Astrocyte (in vitro differentiated cells and primary cell): ENCODE measurements around the gene TNFRSF17. TPM values are rescaled to one million over a fixed set of nuclear protein-coding genes. Genes with fewer than 3 reads are reported as not detected.

ENCODE experiments used
- DNase-seq: peaks from one replicate; pipeline ENCODE4 v3.0.0-alpha.2; 2010; ENCODE audit warnings: low read depth
- FAIRE-seq: peaks from 2 replicates; lab custom pipeline; 2011; peaks lifted over from hg19 to GRCh38; lab: Jason Lieb, UNC
- H2AFZ ChIP-seq: 2 replicates; pipeline ENCODE4 v1.6.0; 2012; ENCODE audit warnings: low read depth, low read length, inconsistent platforms
- H3K27ac ChIP-seq: 2 replicates; pipeline ENCODE4 v1.5.1; 2011; ENCODE audit warnings: low read depth, low read length, inconsistent platforms
- H3K27me3 ChIP-seq: 2 replicates; pipeline ENCODE4 v1.6.0; 2011; ENCODE audit warnings: low read length, inconsistent platforms; ENCODE audit not compliant: insufficient read depth
- H3K36me3 ChIP-seq: 2 replicates; pipeline ENCODE4 v1.5.1; 2011; ENCODE audit warnings: low read length, inconsistent platforms; ENCODE audit not compliant: insufficient read depth
- H3K4me1 ChIP-seq: 2 replicates; pipeline ENCODE4 v1.5.1; 2011; ENCODE audit warnings: low read length, inconsistent platforms; ENCODE audit not compliant: insufficient read depth
- H3K4me2 ChIP-seq: 2 replicates; pipeline ENCODE4 v1.6.0; 2012; ENCODE audit warnings: low read length, inconsistent platforms
- H3K4me3 ChIP-seq: 2 replicates; pipeline ENCODE4 v1.5.1; 2011; ENCODE audit warnings: low read depth, mild to moderate bottlenecking, low read length, inconsistent platforms; ENCODE audit not compliant: insufficient read depth
- H3K79me2 ChIP-seq: 2 replicates; pipeline ENCODE4 v1.6.0; 2012; ENCODE audit warnings: mild to moderate bottlenecking, low read length, inconsistent platforms; ENCODE audit not compliant: insufficient read depth
- H3K9ac ChIP-seq: 2 replicates; pipeline ENCODE4 v1.6.0; 2012; ENCODE audit warnings: mild to moderate bottlenecking, low read length, inconsistent platforms
- H3K9me3 ChIP-seq: 2 replicates; pipeline ENCODE4 v1.5.1; 2012; ENCODE audit warnings: low read depth, mild to moderate bottlenecking, low read length, inconsistent platforms; ENCODE audit not compliant: insufficient read depth
- H4K20me1 ChIP-seq: 2 replicates; pipeline ENCODE4 v1.6.0; 2012; ENCODE audit warnings: low read length, inconsistent platforms; ENCODE audit not compliant: insufficient read depth
- H3K27ac Mint-ChIP-seq: one replicate; pipeline ENCODE4 v1.8.0; 2021; ENCODE audit warnings: mild to moderate bottlenecking, mixed read lengths; ENCODE audit not compliant: unreplicated experiment
- H3K27me3 Mint-ChIP-seq: one replicate; pipeline ENCODE4 v1.8.0; 2021; ENCODE audit warnings: low read depth, mixed read lengths; ENCODE audit not compliant: unreplicated experiment
- H3K36me3 Mint-ChIP-seq: one replicate; pipeline ENCODE4 v1.8.0; 2021; ENCODE audit warnings: low read depth, mixed read lengths; ENCODE audit not compliant: unreplicated experiment
- H3K4me1 Mint-ChIP-seq: one replicate; pipeline ENCODE4 v1.8.0; 2021; ENCODE audit warnings: low read depth, mixed read lengths; ENCODE audit not compliant: unreplicated experiment
- H3K4me3 Mint-ChIP-seq: one replicate; pipeline ENCODE4 v1.8.0; 2021; ENCODE audit warnings: mild to moderate bottlenecking, moderate library complexity, mixed read lengths; ENCODE audit not compliant: unreplicated experiment
- H3K9me3 Mint-ChIP-seq: one replicate; pipeline ENCODE4 v1.8.0; 2021; ENCODE audit warnings: mild to moderate bottlenecking, mixed read lengths; ENCODE audit not compliant: unreplicated experiment
- EZH2 ChIP-seq: IDR thresholded peaks from 2 replicates; pipeline ENCODE4 v1.6.1; 2012; ENCODE audit warnings: mild to moderate bottlenecking, low read length, inconsistent platforms; ENCODE audit not compliant: insufficient read depth
- total RNA-seq: library from RNA; stranded (reverse); gene quantifications from 2 replicates; pipeline ENCODE4 v1.2.1, GENCODE V29; 2021
- TF ChIP-seq, protein P1 (sequence below): IDR thresholded peaks from 2 replicates; pipeline ENCODE4 v1.5.1; 2011; ENCODE audit warnings: low read depth, mild to moderate bottlenecking, inconsistent platforms, low read length, moderate library complexity; ENCODE audit not compliant: insufficient read depth

The TNFRSF17 gene
- total RNA-seq, 1 donor from 2014 or later = not detected

DNA sequence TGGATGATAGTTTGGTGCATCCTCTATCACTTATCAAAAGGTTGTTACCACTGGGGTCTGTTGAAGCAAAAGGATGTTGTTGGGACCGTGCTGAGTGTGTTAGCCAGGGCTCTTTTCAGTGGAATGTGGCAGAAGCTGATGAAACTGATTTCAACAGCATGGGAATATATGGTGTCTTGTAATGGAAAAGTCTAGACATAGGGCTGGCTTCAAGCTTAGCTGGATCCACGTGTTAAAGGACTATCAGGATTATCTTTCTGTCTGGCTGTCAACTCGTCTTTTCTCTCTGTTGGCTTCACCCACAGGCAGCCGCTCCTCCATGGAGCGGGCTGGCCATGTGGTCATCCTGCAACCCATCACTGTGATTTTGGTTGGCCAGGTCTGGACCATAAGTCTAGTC lies 20.2 kb downstream of the TNFRSF17 start:
- H3K27me3 Mint-ChIP-seq = no peaks in the 10 kb centered on the region

DNA sequence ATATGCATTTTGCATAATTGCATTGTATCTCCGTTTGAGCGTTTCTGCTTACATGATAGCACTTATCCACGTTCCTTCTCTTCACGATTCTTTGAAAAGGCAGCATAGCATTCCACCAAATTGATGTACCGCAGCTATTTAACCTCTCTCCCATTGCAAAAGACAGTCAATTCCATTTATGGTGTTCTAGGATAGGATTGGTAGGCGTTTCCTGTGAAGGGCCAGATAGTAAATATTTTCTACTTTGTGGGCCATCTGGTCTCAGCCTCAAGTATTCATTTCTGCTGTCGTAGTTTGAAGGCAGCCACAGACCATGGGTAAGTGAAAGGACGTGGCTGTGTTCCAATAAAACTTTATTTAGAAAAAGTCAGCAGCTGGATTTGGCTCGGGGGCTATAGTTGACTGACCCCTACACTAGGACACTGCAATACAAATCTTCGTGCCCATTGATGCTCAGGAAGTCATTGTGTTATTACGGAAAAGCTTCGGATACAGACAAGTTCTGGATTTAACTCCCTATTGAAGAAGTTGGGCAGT lies 21.6 kb downstream of the TNFRSF17 start:
- H3K4me1 ChIP-seq = no peaks in the 10 kb centered on the region
- H3K9ac ChIP-seq = no peak overlapping the region
- Mint-ChIP-seq H3K4me3 (no peak overlapping the region), H3K36me3 (peaks cover 4% of the 10 kb centered on the region), H3K4me1 (peaks cover 5% of the 10 kb centered on the region), H3K9me3 (no peaks in the 10 kb centered on the region), H3K27ac (no peak overlapping the region), H3K27me3 (no peaks in the 10 kb centered on the region)
- DNase-seq (peak; percentile 60), FAIRE-seq (no peak)
- H4K20me1 ChIP-seq = peaks cover 35% of the 10 kb centered on the region
- H2AFZ ChIP-seq = no peak overlapping the region
- no peaks in the 10 kb centered on the region for H3K27me3 ChIP-seq
- no peak overlapping the region for H3K27ac ChIP-seq
- no peak overlapping the region for H3K4me3 ChIP-seq
- H3K36me3 ChIP-seq = no peaks in the 10 kb centered on the region
- peaks cover 21% of the 10 kb centered on the region for H3K79me2 ChIP-seq
- TF ChIP-seq EZH2 = no peak
- TF ChIP-seq, protein P1, sequence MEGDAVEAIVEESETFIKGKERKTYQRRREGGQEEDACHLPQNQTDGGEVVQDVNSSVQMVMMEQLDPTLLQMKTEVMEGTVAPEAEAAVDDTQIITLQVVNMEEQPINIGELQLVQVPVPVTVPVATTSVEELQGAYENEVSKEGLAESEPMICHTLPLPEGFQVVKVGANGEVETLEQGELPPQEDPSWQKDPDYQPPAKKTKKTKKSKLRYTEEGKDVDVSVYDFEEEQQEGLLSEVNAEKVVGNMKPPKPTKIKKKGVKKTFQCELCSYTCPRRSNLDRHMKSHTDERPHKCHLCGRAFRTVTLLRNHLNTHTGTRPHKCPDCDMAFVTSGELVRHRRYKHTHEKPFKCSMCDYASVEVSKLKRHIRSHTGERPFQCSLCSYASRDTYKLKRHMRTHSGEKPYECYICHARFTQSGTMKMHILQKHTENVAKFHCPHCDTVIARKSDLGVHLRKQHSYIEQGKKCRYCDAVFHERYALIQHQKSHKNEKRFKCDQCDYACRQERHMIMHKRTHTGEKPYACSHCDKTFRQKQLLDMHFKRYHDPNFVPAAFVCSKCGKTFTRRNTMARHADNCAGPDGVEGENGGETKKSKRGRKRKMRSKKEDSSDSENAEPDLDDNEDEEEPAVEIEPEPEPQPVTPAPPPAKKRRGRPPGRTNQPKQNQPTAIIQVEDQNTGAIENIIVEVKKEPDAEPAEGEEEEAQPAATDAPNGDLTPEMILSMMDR = no peak
- no peak overlapping the region for H3K4me2 ChIP-seq
- H3K9me3 ChIP-seq = no peaks in the 10 kb centered on the region

More for the DNA sequence above, 20.2 kb downstream of the TNFRSF17 start:
- Histone ChIP-seq H3K36me3 (no peaks in the 10 kb centered on the region), H3K4me1 (no peaks in the 10 kb centered on the region), H4K20me1 (peaks cover 37% of the 10 kb centered on the region), H3K4me2 (no peak overlapping the region), H2AFZ (no peak overlapping the region), H3K4me3 (no peak overlapping the region), H3K79me2 (peaks cover 29% of the 10 kb centered on the region), H3K9me3 (no peaks in the 10 kb centered on the region), H3K9ac (no peak overlapping the region), H3K27ac (no peak overlapping the region), H3K27me3 (no peaks in the 10 kb centered on the region)
- peak overlapping the region; percentile 34 for H3K4me3 Mint-ChIP-seq
- H3K27ac Mint-ChIP-seq = peak overlapping the region; percentile 77
- H3K9me3 Mint-ChIP-seq = no peaks in the 10 kb centered on the region
- no peak for TF ChIP-seq EZH2
- TF ChIP-seq, protein P1 = no peak
- peaks cover 2% of the 10 kb centered on the region for H3K36me3 Mint-ChIP-seq
- DNase-seq (no peak), FAIRE-seq (no peak)
- H3K4me1 Mint-ChIP-seq = peaks cover 5% of the 10 kb centered on the region

DNA sequence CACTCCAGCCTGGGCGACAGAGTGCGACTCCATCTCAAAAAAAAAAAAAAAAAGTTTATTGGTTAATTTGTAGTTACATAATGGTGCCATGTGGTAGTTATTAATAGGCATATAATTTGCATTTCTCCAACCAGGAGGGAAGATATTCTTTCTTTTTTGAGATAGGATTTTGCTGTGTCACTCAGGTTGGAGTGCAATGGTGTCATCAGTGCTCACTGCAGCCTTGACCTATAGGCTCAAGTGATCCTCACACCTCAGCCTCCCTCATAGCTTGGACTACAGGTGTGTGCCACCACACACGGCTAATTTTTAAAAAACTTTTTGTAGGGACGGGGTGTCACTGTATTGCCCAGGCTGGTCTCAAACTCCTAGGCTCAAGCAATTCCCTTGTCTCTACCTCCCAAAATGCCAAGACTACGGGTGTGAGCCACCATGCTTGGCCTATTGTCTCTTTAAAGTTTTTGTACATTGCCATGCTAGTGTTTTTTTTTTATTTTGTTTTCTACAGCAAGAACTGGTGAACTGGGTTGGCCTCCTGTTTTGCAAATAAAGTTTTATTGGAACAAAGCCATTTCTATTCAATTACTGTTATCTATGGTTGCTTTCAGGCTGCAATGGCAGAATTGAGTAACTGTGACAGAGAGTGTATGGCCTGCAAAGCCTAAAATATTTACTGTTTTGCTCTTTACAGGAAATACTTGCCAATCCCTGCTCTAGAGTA lies 23.4 kb downstream of the TNFRSF17 start:
- DNase-seq (no peak), FAIRE-seq (no peak)
- H2AFZ ChIP-seq = no peak overlapping the region
- no peaks in the 10 kb centered on the region for H3K27me3 ChIP-seq
- TF ChIP-seq, protein P1 = no peak
- TF ChIP-seq EZH2 = no peak
- Mint-ChIP-seq H3K36me3 (peaks cover 4% of the 10 kb centered on the region), H3K4me3 (no peak overlapping the region), H3K27ac (no peak overlapping the region), H3K27me3 (no peaks in the 10 kb centered on the region), H3K9me3 (no peaks in the 10 kb centered on the region), H3K4me1 (peaks cover 2% of the 10 kb centered on the region)
- no peak overlapping the region for H3K9ac ChIP-seq
- no peaks in the 10 kb centered on the region for H3K4me1 ChIP-seq
- H3K27ac ChIP-seq = no peak overlapping the region
- H3K79me2 ChIP-seq = peaks cover 20% of the 10 kb centered on the region
- H3K4me3 ChIP-seq = no peak overlapping the region
- no peaks in the 10 kb centered on the region for H3K36me3 ChIP-seq
- no peaks in the 10 kb centered on the region for H3K9me3 ChIP-seq
- H4K20me1 ChIP-seq = peaks cover 44% of the 10 kb centered on the region
- no peak overlapping the region for H3K4me2 ChIP-seq
